Esophagus muscularis mucosa (tissue), 3 donors: ENCODE data around the gene OSGIN1.

Source experiments
- EP300 ChIP-seq: sonication (generic); formaldehyde crosslinking; IDR thresholded peaks from one replicate; pipeline ENCODE4 v1.6.1; 2017; ENCODE audit warnings: antibody characterized with exemption
- POLR2AphosphoS5 ChIP-seq, 2 donors: sonication (generic); formaldehyde crosslinking; IDR thresholded peaks; one replicate each; pipeline ENCODE4 v1.6.1; 2017; ENCODE audit warnings: antibody characterized with exemption in 2 of 2

DNA sequence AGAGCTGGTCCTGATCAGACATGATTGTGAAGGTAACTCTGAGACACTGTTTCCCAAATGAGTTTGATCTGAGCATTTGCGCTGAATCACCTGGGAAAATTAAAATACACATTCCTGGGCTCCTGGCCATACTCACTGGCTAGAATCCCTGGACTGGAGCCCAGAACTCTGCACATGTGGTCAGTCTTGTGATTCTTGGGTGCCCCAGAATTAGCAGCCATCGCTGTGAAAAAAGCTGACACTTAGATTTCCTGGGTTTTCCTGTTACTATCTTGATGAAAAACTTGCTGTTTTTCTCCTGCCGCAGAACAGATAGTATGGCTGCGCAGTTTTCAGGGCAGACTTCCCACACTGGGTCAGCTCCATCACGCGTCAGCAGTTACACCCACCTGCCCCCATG, 39.6 kb downstream of the OSGIN1 start:
- TF ChIP-seq EP300 (no peak), POLR2AphosphoS5 (IDR thresholded peaks at IDR 0.05) (peak; percentile 43 to 51)
